ENCODE results near the gene SDSL. TPM values are rescaled to one million over a fixed set of nuclear protein-coding genes. Genes with fewer than 3 reads are reported as not detected.

SDSL gene
- total RNA-seq, 2 experiments from 2014 or later, result 0.47 to 0.50 TPM

- Mint-ChIP-seq H3K27ac (no peak overlapping the region), H3K9me3 (no peaks in the 10 kb centered on the region), H3K27me3 (peaks cover 6% of the 10 kb centered on the region), H3K4me1 (ENCODE audit: low read depth) (no peaks in the 10 kb centered on the region), H3K36me3 (ENCODE audit: low read depth) (no peaks in the 10 kb centered on the region), H3K4me3 (no peak overlapping the region)
- ATAC-seq (ENCODE audit: poor library complexity), result no peak
- peaks cover 0 to 8% of the 10 kb centered on the region in 2 experiments for H3K27me3 ChIP-seq (ENCODE audit: control insufficient read depth in 1 of 2, insufficient read depth in 2 of 2, low read length in 2 of 2)
- no peak overlapping the region for H3K27ac ChIP-seq (ENCODE audit: low read depth in 1 of 2, low read length in 2 of 2)
- no peaks in the 10 kb centered on the region for H3K4me1 ChIP-seq (ENCODE audit: insufficient read depth, low read length)
- H3K4me3 ChIP-seq (ENCODE audit: low read length), result no peak overlapping the region
- intact Hi-C loops (cut with DNase I, micrococcal nuclease), result no loop called here
- ChIA-PET CTCF (no interaction called here), POLR2A (no interaction called here)
- no peak for TF ChIP-seq CTCF (IDR thresholded peaks at IDR 0.05)
- no peak for DNase-seq
- no peaks in the 10 kb centered on the region for H3K36me3 ChIP-seq (ENCODE audit: insufficient read depth, low read length)
- H3K9me3 ChIP-seq (ENCODE audit: control insufficient read depth in 1 of 2, insufficient read depth in 1 of 2, low read length in 2 of 2), result peaks cover 0 to 4% of the 10 kb centered on the region in 2 experiments
Measured at GRCh38 chr12:113438523-113439300, 16.5 kb downstream of the SDSL start.

GRCh38 chr12:113439301-113439597 lies 17.1 kb downstream of the SDSL start:
- H3K36me3 ChIP-seq (ENCODE audit: insufficient read depth, low read length), result no peaks in the 10 kb centered on the region
- peaks cover 0 to 8% of the 10 kb centered on the region in 2 experiments for H3K27me3 ChIP-seq (ENCODE audit: control insufficient read depth in 1 of 2, insufficient read depth in 2 of 2, low read length in 2 of 2)
- no peak overlapping the region for H3K4me3 ChIP-seq (ENCODE audit: low read length)
- ATAC-seq (ENCODE audit: poor library complexity) (no peak), DNase-seq (no peak)
- Mint-ChIP-seq H3K9me3 (no peaks in the 10 kb centered on the region), H3K4me3 (no peak overlapping the region), H3K27me3 (peaks cover 6% of the 10 kb centered on the region), H3K27ac (no peak overlapping the region), H3K4me1 (ENCODE audit: low read depth) (no peaks in the 10 kb centered on the region), H3K36me3 (ENCODE audit: low read depth) (no peaks in the 10 kb centered on the region)
- peaks cover 0 to 4% of the 10 kb centered on the region in 2 experiments for H3K9me3 ChIP-seq (ENCODE audit: control insufficient read depth in 1 of 2, insufficient read depth in 1 of 2, low read length in 2 of 2)
- intact Hi-C loops (cut with DNase I, micrococcal nuclease), result no loop called here
- CTCF ChIA-PET, result no interaction called here
- H3K4me1 ChIP-seq (ENCODE audit: insufficient read depth, low read length), result no peaks in the 10 kb centered on the region
- TF ChIP-seq CTCF (IDR thresholded peaks at IDR 0.05), result no peak
- H3K27ac ChIP-seq (ENCODE audit: low read depth in 1 of 2, low read length in 2 of 2), result no peak overlapping the region
- POLR2A ChIA-PET, result no interaction called here

- no peak overlapping the region for H3K4me3 Mint-ChIP-seq
- POLR2A ChIA-PET, result no interaction called here
- intact Hi-C loops (cut with DNase I, micrococcal nuclease), result no loop called here
- peaks cover 0 to 5% of the 10 kb centered on the region in 2 experiments for H3K27me3 ChIP-seq (ENCODE audit: control insufficient read depth in 1 of 2, insufficient read depth in 2 of 2, low read length in 2 of 2)
- H3K27ac ChIP-seq (ENCODE audit: low read depth in 1 of 2, low read length in 2 of 2), result no peak overlapping the region
- H3K4me1 Mint-ChIP-seq (ENCODE audit: low read depth), result no peaks in the 10 kb centered on the region
- no peak overlapping the region for H3K4me3 ChIP-seq (ENCODE audit: low read length)
- ATAC-seq (ENCODE audit: poor library complexity) (no peak), DNase-seq (no peak)
- CTCF ChIA-PET, result no interaction called here
- H3K36me3 Mint-ChIP-seq (ENCODE audit: low read depth), result no peaks in the 10 kb centered on the region
- H3K27me3 Mint-ChIP-seq, result peaks cover 6% of the 10 kb centered on the region
- no peaks in the 10 kb centered on the region for H3K4me1 ChIP-seq (ENCODE audit: insufficient read depth, low read length)
- H3K9me3 Mint-ChIP-seq, result no peaks in the 10 kb centered on the region
- peaks cover 0 to 4% of the 10 kb centered on the region in 2 experiments for H3K9me3 ChIP-seq (ENCODE audit: control insufficient read depth in 1 of 2, insufficient read depth in 1 of 2, low read length in 2 of 2)
- H3K36me3 ChIP-seq (ENCODE audit: insufficient read depth, low read length), result no peaks in the 10 kb centered on the region
- no peak for TF ChIP-seq CTCF (IDR thresholded peaks at IDR 0.05)
- H3K27ac Mint-ChIP-seq, result no peak overlapping the region
Measured at GRCh38 chr12:113439606-113440030, 17.4 kb downstream of the SDSL start.
